IMR-90 (cell line): Measurements from ENCODE around the gene SYT17.

Source experiments
- CEBPB ChIP-seq: IDR thresholded peaks from 2 replicates; pipeline ENCODE4 v1.6.1; 2012; ENCODE audit warnings: low read depth, low read length, improper control_type of control experiment
- CHD1 ChIP-seq: IDR thresholded peaks from 2 replicates; pipeline ENCODE4 v1.6.1; 2012; ENCODE audit warnings: low read depth, low read length, improper control_type of control experiment
- CTCF ChIP-seq: conservative IDR thresholded peaks from 2 replicates; pipeline ENCODE4 v1.5.1; 2012; ENCODE audit warnings: mild to moderate bottlenecking, low read depth, low read length, improper control_type of control experiment
- FOS ChIP-seq: fragments of 150-350 bp; IDR thresholded peaks from 2 replicates; pipeline ENCODE4 v1.6.1; 2016; ENCODE audit warnings: low read depth, low read length
- MAFK ChIP-seq: IDR thresholded peaks from 2 replicates; pipeline ENCODE4 v1.6.1; 2012; ENCODE audit warnings: low read depth, low read length, improper control_type of control experiment
- MXI1 ChIP-seq: IDR thresholded peaks from 2 replicates; pipeline ENCODE4 v1.6.1; 2012; ENCODE audit warnings: low read depth, mild to moderate bottlenecking, low read length, moderate library complexity, borderline replicate concordance
- POLR2A ChIP-seq: IDR thresholded peaks from 2 replicates; pipeline ENCODE4 v1.6.1; 2012; ENCODE audit warnings: mild to moderate bottlenecking, low read depth, low read length
- RAD21 ChIP-seq: IDR thresholded peaks from 2 replicates; pipeline ENCODE4 v1.6.1; 2012; ENCODE audit warnings: low read length, improper control_type of control experiment
- RFX5 ChIP-seq: IDR thresholded peaks from 2 replicates; pipeline ENCODE4 v1.8.0; 2012; ENCODE audit warnings: low read depth, mild to moderate bottlenecking, low read length, moderate library complexity
- SMC3 ChIP-seq: fragments of 150-350 bp; IDR thresholded peaks from 2 replicates; pipeline ENCODE4 v1.6.1; 2016; ENCODE audit warnings: low read depth, mild to moderate bottlenecking, antibody characterized with exemption, low read length, moderate library complexity
- USF2 ChIP-seq: fragments of 150-350 bp; IDR thresholded peaks from 2 replicates; pipeline ENCODE4 v1.6.1; 2017; ENCODE audit warnings: mild to moderate bottlenecking, antibody characterized with exemption, low read length, low read depth
- TF ChIP-seq, protein P1 (sequence below): fragments of 150-350 bp; IDR thresholded peaks from 2 replicates; pipeline ENCODE4 v1.6.1; 2016; ENCODE audit warnings: low read depth, mild to moderate bottlenecking, low read length, moderate library complexity, borderline replicate concordance

- TF ChIP-seq CTCF (no peak), USF2 (no peak), POLR2A (no peak), FOS (no peak), SMC3 (no peak), RAD21 (no peak), RFX5 (no peak), CEBPB (no peak), MXI1 (no peak), MAFK (no peak), CHD1 (no peak)
- TF ChIP-seq, protein P1, sequence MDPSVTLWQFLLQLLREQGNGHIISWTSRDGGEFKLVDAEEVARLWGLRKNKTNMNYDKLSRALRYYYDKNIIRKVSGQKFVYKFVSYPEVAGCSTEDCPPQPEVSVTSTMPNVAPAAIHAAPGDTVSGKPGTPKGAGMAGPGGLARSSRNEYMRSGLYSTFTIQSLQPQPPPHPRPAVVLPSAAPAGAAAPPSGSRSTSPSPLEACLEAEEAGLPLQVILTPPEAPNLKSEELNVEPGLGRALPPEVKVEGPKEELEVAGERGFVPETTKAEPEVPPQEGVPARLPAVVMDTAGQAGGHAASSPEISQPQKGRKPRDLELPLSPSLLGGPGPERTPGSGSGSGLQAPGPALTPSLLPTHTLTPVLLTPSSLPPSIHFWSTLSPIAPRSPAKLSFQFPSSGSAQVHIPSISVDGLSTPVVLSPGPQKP, result no peak
These were observed 41.7 kb upstream of the SYT17 start for GRCh38 chr16:19126300-19126699.
